PC-9 (cell line): Measurements from ENCODE around the gene PBX2.

Source experiments
- CTCF ChIP-seq: fragments of 200-600 bp; sonication (generic); conservative IDR thresholded peaks from 2 replicates; pipeline ENCODE4 v1.6.1; 2017; ENCODE audit warnings: mixed run types, antibody characterized with exemption, mild to moderate bottlenecking, moderate library complexity
- EZH2 ChIP-seq: fragments of 200-600 bp; sonication (generic); IDR thresholded peaks from 2 replicates; pipeline ENCODE4 v1.8.0; 2017; ENCODE audit warnings: antibody characterized with exemption, low read depth

DNA sequence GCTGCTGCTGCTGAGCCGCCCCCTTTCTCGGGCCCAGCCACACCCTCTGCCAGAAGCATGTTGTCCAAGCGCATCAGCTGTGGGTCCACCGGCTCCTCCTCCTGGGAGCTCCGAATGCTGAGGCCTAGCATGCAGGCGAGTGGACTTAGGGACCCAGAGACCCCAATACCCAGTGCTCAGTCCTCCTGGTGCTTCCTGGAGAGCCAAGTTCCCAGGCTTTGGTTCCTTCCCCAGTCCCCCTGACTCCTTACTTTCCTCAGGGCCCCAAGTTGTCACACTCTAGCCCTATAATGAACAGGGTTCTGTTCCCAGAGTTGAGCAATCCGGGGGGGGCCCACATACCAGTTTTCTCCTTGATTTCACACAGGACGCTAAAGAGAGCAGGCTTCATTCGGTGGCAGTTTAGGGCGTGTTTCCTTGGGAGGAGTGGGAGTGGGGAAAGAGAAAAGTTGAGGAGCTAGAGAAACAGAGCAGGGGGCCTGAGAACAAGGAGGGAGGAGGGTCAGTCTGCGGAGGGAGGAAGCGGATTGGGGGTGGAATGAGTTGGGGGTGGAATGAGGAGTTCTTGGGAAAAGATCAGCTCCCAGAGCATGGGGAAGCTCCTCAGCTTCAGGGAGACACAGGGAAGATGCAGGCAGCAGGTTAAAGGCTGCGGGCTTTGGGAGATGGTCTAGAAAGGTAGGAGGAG is 1.5 kb downstream of the PBX2 start:
- TF ChIP-seq EZH2 (no peak), CTCF (no peak)
